22Rv1 (cell line): Measurements from ENCODE around the gene TBX10.

ENCODE experiments used
- H3K27ac ChIP-seq: fragments of 450-650 bp; 2 replicates; pipeline ENCODE4 v1.5.1; 2017
- ZFX ChIP-seq: fragments of 450-650 bp; IDR thresholded peaks from 2 replicates; pipeline ENCODE4 v1.6.1; 2017; ENCODE audit warnings: antibody characterized with exemption, borderline replicate concordance
- TF ChIP-seq, protein P1 (sequence below): fragments of 450-650 bp; IDR thresholded peaks from 2 replicates; pipeline ENCODE4 v1.5.1; 2017; ENCODE audit warnings: mild to moderate bottlenecking

Gene TBX10

DNA sequence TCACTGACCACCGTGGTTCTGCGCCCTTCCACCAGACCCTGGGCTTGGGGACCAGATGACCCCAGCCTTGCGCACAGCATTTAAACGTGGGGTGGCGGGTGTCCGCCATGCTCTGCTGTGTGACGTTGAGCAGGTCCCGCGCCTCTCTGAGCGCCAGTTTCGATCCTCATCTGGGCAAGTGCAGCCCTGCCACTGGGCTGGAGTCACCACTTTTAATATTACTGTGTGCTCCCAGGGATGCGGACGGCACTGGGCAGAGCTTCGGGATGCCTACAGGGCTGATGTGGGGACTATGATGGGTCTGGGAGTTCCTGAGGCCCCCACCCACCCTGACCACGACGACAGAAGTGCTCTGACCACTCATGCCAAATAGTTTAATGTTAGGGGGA is 8.6 kb downstream of the TBX10 start:
- TF ChIP-seq, protein P1, sequence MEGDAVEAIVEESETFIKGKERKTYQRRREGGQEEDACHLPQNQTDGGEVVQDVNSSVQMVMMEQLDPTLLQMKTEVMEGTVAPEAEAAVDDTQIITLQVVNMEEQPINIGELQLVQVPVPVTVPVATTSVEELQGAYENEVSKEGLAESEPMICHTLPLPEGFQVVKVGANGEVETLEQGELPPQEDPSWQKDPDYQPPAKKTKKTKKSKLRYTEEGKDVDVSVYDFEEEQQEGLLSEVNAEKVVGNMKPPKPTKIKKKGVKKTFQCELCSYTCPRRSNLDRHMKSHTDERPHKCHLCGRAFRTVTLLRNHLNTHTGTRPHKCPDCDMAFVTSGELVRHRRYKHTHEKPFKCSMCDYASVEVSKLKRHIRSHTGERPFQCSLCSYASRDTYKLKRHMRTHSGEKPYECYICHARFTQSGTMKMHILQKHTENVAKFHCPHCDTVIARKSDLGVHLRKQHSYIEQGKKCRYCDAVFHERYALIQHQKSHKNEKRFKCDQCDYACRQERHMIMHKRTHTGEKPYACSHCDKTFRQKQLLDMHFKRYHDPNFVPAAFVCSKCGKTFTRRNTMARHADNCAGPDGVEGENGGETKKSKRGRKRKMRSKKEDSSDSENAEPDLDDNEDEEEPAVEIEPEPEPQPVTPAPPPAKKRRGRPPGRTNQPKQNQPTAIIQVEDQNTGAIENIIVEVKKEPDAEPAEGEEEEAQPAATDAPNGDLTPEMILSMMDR: peak; percentile 46
- no peak for TF ChIP-seq ZFX
- H3K27ac ChIP-seq: peak overlapping the region; percentile 93

GRCh38 chr11:67630228-67630942 is 9.2 kb downstream of the TBX10 start:
- TF ChIP-seq, protein P1: peak; percentile 93
- TF ChIP-seq ZFX: no peak
- H3K27ac ChIP-seq: peak overlapping the region; percentile 93

DNA sequence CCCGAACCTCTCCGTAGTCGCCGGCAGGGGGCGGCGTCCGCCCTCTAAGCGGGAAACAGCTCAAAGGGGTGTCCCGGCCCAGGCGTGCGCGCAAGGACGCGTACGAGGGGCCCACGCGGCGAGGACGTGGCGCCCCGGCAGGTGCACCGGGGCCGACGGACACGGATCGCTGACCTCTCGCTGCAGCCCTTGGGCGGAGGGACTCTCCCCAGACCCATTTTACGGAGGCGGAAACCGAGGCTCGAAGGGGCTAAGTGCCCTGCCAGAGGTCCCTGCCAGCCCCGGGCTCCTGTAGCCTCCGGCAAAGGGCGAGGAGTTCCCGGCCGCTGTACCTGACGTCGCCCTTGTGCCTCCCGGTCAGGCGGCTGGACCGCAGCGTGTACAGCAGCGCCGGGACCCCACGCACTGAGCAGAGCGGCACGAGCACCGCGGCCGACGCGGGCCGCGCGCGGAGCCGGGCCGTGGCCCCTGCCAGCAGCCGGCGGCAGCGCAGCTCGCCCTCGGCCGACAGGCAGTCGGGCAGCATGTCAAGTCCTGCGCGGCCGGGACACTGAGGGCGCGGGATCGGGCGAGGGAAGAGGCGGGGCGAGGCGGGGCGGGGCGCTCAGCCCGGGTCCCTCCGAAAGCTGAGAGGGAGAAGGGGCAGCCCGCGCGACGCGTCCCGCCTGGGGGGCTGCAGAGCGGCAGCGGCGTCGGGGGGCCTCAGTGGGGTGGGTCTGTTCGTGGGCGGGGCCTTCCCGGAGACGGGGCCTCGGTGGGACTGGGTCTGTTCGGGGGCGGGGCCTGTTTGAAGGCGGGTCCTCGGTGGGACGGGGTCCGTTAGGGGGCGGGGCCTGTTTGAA is 10.0 kb downstream of the TBX10 start, which contains the start of gene NUDT8:
TSS of gene NUDT8 (minus strand) at position 552 of the 842 bp plus-strand sequence. CDS start at position 526, 26 bp downstream.
- TF ChIP-seq, protein P1: peak; percentile 92
- TF ChIP-seq ZFX: no peak
- H3K27ac ChIP-seq: peak within 1 kb of the TSS; percentile 93

GRCh38 chr11:67628710-67629385 is 10.7 kb downstream of the TBX10 start:
- peak overlapping the region; percentile 93 for H3K27ac ChIP-seq
- TF ChIP-seq, protein P1: no peak
- no peak for TF ChIP-seq ZFX

GRCh38 chr11:67627812-67628624 is 11.5 kb downstream of the TBX10 start:
- peak overlapping the region; percentile 93 for H3K27ac ChIP-seq

GRCh38 chr11:67627441-67627811 is 12.1 kb downstream of the TBX10 start:
- TF ChIP-seq ZFX: no peak
- TF ChIP-seq, protein P1: no peak
- H3K27ac ChIP-seq: peak overlapping the region; percentile 93

More at GRCh38 chr11:67627812-67628624, 11.5 kb downstream of the TBX10 start:
- TF ChIP-seq ZFX: no peak
- TF ChIP-seq, protein P1: no peak
